ENCODE results near the gene MOV10.
A peak's percentile ranks its signal among the peaks of the same experiment; 100 is the strongest.

Gene MOV10

GRCh38 chr1:112698366-112699310 is 24.2 kb downstream of the MOV10 start:
- DNase-seq (ENCODE audit: low spot score) = no peak

GRCh38 chr1:112699425-112700144 is 25.1 kb downstream of the MOV10 start:
- no peak for DNase-seq (ENCODE audit: low spot score)

- peak; percentile 96 for DNase-seq (ENCODE audit: low spot score)
These were observed 26.1 kb downstream of the MOV10 start for GRCh38 chr1:112700290-112701226.

- DNase-seq (ENCODE audit: low spot score) = no peak
These were observed 27.0 kb downstream of the MOV10 start for GRCh38 chr1:112701227-112702066.

DNA sequence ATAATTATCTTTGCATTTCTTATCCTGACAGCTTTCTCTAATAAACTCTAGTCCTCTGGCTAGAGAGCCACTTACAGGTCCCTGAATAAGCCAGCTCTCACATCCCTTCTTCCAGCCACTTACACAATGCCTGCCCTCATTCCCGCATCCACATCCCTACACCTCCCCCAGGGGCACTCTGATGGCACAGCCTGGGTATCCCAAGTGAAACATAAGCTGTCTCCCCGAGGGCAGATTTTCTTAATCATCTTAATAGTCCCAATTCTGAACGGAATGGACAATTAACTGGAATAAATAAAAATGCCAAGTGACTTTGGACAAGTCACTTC is 27.6 kb downstream of the MOV10 start:
- DNase-seq (ENCODE audit: low spot score) = no peak

- DNase-seq (ENCODE audit: low spot score) = no peak
These were observed 28.2 kb downstream of the MOV10 start for GRCh38 chr1:112702420-112703261.

GRCh38 chr1:112703706-112704105 is 29.2 kb downstream of the MOV10 start:
- DNase-seq (ENCODE audit: low spot score) = no peak

GRCh38 chr1:112704391-112704933 is 30.0 kb downstream of the MOV10 start:
- peak; percentile 95 for DNase-seq (ENCODE audit: low spot score)

- DNase-seq (ENCODE audit: low spot score) = peak; percentile 78
These were observed 30.6 kb downstream of the MOV10 start for GRCh38 chr1:112704934-112705627.

DNA sequence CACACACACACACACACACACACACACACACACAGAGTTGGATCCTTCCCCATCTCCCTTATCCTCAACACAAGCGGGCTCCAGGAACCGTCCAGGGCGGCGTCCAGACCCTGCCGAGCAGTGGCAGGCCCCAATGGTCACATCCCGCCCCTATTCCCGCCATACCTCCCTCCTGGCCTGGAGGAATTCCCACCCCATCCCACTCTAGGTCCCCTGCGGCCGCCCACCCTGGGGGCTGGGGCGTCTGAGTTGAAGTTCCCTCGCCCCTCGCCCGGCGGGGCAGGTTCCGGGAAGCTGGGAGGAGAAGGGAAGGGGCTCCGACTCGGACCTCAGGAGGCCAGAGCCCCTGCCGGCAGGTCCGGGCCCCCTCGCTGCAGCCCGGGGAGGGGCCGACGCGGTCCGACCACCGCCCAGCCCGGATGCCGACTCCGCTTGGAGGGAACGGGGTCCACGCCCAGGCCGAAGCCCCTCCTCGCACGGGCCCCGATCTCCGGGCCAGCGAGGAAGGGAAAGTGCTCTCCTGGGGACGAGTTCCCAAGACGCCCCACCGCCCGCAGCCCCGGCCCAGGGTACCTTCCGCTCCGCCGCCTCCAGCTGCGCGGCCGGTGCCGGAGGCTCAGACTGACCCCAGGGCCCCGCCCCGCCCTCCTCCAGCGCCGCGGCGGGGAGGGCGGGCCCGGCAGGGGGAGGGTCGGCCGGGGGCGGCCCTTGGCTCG is 32.2 kb downstream of the MOV10 start, which contains the start of gene RHOC:
RHOC (minus strand) TSS at position 623 of the 716 bp plus-strand sequence. CDS start 3,328 bp downstream, outside the sequence.
- DNase-seq (ENCODE audit: low spot score) = no peak

DNA sequence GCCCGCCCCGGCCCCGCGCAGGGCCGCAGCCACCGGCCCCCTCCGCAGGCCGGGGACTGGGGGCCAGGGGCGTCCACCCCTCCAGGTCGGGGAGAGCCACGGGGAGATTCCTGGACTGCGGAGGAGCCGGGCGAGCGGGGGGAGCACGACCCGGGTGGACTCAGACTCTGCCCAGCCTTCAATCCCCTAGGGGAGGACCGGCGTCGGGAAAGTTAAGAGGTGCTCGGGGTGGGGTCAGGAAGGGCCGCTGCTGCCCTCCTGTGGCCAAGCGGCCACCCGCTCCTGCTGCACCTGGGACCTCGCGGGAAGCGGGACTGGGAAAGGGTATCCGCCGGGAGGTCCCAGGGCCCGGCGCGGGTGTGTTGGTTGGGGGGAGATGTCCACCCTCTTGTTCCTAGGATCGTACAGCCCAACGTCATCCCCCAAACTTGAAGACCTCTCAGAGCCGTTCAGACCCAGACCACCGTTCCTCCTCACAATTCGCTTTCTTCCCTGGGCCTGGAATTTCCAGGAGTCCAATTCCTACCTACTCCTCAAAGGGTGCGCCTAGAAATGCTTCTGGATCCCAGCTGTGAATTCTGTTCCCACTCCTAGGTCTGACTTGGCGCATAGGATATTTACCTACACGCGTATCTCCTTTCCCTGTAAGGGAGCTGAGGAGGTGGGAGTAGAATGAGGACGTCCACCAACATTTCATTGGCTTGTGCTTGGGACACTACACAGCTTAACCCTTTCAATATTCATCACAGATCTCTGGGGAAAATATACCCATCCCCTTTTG is 33.0 kb downstream of the MOV10 start:
- peak; percentile 87 for DNase-seq (ENCODE audit: low spot score)

- DNase-seq (ENCODE audit: low spot score) = no peak
These were observed 33.6 kb downstream of the MOV10 start for GRCh38 chr1:112708002-112708448.

- DNase-seq (ENCODE audit: low spot score) = no peak
These were observed 34.0 kb downstream of the MOV10 start for GRCh38 chr1:112708489-112708888.

- no peak for DNase-seq (ENCODE audit: low spot score)
These were observed 35.7 kb downstream of the MOV10 start for GRCh38 chr1:112710159-112710558.

DNA sequence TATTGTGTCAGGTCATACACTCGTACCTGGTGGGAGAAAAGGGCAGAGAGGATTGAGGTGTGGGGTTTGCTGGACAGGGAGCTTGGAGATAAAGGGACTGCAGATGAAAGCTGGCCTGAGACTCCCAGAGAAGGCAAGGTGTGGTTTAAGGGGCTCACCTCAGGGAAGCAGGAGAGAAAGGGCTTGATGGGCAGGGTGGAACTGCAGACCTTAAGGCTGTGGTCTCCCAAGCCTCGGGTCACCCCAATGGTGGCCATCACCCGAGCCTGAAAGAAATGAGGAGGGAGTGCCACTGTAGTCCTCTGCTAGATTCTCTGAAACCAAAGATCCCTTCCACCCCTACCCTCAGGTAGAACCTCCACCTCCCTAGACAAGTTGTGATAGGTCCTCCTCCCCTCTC is 36.1 kb downstream of the MOV10 start:
- no peak for DNase-seq (ENCODE audit: low spot score)

GRCh38 chr1:112711041-112711440 is 36.6 kb downstream of the MOV10 start:
- no peak for DNase-seq (ENCODE audit: low spot score)

- DNase-seq (ENCODE audit: low spot score) = no peak
These were observed 37.2 kb downstream of the MOV10 start for GRCh38 chr1:112711670-112712069.

GRCh38 chr1:112712191-112712590 is 37.7 kb downstream of the MOV10 start:
- DNase-seq (ENCODE audit: low spot score) = no peak

All from Ammon's horn (tissue), 1 donor.